Activated naive CD8-positive, alpha-beta T cell treated with anti-CD3 and anti-CD28 coated beads, Interleukin-2, amount 50 U/mL, for 16 hours (primary cell): Measurements from ENCODE around the gene DHX32.

ENCODE experiments used
- DNase-seq: peaks from one replicate; pipeline ENCODE4 v3.0.0-alpha.2; 2020; ENCODE audit warnings: low read depth, low spot score

DHX32 gene

DNA sequence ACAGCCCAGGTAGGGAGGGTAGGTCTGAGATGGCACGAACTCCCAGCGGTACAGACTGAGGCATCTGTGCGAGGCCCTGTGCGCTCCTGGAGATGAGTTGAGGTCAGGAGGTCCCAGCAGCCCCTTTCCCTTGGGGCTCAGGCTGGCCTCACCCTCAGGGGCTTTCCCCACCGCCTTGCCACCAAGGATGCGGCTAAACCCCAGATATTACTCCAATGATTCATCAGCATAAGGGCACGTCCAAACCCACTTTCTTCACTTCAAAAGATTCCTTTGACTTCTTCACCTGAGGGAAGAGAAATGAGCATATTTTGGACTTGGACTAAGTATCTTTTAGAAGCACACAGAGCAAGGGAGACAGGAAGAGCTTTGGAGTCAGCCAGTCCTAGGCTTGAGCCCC, 78.4 kb downstream of the DHX32 start:
- DNase-seq = no peak

DNA sequence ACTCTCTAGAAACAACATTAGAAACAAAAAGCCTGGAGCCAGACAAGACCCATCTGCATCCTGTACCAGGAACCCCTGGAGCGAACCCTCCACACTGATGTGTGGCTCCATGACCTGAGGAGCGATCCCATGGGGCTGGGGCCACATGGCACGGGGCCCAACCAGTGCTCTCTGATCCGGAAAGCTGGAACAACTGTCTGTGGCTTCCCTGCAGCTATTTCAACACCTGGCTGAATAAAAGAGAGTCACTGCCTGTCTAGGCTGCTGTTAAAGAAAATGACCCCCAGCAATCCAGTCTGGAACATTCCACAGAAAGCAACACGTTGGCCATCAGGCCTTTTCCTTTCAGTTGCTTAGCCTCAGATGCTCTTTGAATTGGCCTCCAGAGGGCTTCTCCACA, 79.0 kb downstream of the DHX32 start:
- DNase-seq = no peak

DNA sequence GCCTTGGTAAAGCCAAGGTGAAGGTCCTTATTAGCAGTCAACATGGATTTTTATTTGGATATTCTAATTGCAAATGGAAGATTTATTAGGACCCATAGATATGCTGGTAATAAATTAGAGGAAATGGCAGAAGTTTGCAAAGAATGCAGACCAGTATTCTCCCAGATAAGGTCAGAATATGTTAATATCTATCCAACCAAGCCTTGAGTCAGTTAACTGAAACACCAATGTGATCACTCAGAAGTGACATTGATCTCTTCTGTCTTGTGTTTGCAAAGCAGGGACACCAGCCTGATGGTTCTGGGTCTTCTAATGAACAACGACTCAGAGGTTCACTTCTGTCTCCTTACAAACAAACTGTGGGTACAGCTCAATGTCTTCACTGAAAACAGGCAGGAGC, 79.5 kb downstream of the DHX32 start:
- no peak for DNase-seq

DNA sequence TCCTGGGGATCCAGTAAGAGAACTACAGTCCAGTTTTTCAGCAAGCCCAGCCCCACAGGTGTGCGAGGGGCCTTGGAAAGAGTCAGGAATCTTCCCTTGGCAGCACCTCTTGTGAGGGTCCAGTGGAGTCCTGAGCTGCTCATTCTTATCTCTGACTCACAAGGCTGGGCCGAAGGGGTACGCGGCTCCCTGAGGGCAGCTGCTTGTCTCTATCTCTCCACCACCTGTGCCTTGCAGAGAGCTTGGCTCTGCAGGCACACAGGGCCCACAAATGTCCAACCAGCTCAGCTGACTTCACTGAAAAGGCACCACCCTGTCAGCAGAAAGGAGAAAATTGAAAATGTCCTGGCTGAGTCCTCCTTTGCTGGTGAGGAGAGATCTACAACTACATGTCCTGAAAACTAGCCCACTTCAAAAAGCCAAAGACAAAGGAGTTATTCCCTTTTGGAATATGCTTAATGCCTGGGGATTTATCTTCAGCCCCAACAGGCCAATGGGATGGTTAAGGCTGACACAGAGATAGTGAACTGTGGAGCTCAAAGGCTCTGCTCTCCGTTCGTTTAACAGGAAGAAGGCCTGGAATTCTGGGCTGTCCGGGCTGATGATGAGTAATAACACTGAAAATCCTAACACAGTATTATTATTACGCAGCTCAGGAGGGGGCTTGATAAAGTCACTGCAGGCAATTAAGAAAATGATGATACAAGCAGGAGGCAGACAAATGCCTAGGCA, 81.5 kb downstream of the DHX32 start:
- no peak for DNase-seq

DNA sequence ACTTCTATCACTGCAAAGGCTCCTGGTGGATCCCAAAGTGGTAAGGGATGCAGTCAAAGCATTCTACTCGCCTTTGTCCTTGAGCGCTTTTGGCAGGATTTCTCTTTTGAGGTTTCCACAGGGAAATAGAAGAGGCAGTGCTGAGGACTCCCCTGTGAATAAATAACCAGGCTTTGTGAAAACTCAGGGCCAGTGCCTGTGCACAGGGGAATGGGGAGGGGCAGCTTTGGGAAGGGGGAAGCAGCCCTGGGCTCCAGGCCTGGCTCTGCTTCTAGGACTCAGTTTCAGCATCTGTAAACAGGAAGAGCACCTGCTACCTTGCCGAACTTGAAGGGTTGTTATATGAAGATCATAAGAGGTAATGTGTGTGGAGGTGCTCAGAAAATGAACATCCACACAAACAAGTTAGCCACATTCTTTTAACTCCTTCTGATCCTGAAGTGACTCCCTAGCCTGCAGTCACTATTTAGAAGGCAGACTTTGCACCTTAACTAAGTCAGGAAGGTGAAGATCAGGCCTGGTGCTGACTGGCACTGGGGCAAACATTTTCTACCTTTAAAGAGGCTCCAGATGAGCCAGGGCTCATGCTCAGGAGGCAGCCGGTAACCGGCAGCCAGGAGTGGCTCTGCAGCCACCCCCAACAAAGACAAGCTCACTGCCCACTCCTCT, 83.0 kb downstream of the DHX32 start:
- DNase-seq = no peak

DNA sequence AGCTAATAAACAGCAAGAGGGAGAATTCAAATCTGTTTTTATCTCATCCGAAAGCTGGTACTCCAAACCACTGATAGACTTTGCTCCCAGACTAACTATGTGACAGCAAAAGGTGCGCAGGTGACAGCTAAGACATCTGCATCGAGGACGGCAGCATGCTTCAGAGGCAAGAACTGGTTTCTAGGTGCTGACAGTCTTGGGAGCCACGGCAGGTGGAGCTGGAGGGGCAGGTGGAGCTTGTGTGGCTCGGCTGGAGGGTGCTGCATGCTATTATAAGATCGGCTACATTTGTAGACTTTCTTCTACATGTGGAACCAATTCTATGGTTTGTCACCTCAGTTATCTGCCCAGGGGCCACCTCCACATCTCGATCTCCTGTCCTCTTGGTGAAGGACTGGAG, 83.7 kb downstream of the DHX32 start:
- no peak for DNase-seq

DNA sequence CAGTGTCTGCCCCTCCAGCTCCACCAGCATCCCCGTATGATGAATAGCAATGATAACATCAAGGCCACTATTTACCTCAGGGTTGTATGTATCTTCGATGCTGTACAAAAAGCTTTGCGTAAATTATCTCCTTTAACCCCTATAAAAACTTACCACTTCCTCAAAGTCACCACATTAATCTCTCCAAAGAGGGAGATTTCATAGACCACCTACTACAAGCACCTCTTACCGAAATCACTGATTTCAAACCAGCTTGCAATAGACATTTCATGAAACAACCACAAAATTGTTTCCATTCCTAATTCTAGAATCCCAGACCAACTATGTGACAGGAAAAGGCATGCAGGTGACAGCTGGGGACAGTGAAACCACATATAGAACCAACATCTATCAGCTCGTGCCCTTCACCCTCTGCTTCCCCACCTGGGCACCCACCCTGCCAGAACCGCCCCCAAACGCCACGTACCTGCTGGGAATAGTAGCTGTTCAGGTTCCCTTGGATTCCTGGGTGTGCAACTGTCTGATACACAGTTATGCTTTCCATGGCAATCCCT, 85.4 kb downstream of the DHX32 start:
- DNase-seq = no peak

DNA sequence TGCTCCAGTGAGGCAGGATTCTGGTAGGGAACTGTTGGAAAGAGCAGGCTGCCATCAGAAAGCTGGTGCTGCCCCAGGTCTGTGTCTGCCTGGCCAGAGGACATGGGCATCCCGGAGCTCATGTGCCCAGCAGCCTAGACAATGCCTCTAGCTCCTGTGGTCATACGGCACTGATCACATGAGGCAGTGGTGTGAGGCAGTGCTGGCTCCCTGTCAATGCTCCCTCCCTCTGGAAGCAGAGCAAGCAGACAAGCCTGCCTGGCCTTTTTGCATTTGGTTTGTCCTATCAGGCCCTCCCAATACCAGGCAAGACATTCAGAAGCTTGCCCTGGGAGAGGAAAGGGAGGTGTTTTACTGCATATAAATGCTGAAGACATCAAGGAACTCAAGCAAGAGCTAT, 86.0 kb downstream of the DHX32 start:
- DNase-seq = no peak

DNA sequence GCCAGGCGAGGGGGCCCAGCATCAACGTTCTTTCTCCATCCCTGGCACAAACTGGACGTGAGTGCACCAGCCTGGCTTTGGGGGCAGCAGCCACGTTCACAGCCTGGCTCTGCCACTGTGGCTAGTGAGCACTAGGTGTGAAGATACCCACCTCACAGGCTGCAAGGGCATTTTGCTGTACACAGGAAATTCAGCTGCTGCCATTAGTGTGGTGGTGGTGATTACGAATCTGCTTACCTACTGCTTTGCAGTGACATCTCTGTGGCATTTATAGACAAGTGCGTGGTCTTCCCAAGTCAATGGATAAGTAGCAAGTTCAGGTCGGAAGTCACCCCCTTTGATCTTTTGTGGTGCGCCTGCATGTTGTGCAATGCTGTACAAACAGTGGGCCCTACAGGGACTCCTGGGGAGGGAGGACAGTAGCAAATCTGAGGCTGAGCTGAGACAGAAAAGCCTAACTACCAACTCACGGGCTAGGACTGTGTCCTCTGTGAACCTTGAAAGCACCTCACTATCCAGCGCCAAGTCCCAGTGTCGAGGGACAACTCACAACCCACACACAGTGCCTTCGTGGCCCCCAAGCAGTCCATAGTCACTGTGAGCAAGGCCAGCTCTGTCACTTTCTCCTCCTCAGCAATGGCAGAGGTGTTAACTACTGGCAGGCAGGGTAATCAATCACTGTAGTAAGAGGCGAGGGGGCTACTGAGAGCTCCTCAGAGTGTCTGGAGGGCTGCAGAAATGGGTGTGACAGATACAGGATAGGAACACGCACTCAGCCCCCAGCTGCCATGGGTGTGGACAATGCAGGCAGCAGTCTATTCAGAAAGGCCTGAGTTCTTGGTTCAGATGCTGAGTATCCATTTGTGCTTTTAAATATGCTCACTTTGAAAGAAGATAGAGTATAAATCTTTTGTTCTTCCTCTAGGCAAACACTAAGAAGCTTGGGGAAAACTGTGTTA, 88.5 kb downstream of the DHX32 start:
- DNase-seq = no peak

DNA sequence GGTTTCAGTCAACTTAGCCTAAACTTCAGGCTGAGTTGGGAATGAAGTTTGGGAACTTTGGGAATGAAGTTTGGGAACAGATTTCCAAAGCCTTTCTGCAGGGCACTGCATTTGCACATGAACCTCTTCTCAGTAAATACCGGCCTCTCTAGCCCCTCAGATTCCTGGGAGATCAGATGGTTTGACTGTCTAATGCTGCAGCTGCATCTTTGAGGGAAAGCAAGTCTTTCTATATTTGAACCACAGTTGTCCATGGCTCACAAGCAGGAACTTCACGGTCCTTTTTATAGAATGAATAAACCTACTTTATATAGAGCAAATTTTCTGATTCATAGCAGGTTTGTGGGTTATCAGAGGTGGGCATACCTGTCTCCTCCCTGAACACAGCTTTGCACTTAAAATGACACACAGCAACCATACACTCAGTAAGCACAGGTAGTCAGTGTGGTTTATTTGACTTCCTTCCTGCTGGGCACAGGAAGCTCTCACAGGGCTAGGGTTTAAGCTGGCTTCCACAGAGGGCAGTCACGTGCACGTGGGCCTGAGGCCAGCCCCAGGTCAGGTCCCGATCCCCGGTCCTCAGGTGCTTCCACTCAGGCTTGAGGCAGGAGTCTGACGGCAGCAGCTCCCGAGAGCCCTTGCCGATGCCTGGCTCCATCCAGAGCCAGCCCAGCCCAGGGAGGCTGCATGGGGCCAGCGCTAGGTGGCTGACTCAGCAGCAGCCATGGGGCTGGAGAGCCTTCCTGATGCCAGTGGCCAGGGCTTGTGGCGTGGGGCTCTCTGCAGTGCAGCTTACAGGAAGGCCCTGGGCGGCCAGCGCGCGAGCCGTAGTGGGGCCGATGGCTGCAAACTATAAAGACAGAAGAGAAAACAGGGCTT, 92.7 kb downstream of the DHX32 start:
- no peak for DNase-seq
